ENCODE measurements around the gene KIFC1.

DNA sequence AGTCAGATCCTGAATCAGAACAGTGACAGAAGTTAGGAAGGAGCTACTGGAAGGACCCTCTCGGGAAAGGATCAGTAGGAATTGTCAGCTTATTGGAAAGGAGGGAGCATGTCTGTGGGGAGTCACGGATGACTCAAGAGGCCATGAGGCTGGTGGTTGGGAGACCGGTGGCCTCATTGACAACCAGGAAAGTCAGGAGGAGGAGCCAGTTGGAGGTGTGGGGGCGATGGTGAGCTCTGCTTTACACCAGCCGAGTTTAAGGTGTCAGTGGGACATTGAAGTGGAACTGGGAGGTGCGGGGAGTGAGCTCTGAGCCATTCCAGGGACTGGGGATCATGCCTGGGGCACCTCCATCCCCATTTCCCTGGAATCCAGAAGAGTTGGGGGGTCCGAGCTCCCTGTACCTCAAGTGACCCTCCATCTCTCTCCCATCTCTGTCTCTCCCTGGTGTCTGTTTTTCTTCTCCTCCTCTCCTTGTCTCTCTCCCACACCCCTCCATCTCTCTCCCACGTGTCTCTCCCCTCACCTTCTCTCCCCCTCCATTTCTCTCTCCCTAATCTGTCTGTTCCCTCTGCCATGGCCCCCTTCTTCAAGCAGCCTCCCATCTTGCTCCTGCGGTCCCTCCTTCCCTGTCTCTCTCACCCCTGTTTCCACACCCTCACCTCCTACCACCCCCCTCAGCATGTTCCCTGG lies 48.5 kb downstream of the KIFC1 start:
- no peak for TF ChIP-seq EZH2 (IDR thresholded peaks at IDR 0.05; ENCODE audit: borderline replicate concordance, low read depth, low read length, poor library complexity, severe bottlenecking)
- TF ChIP-seq, protein P1, sequence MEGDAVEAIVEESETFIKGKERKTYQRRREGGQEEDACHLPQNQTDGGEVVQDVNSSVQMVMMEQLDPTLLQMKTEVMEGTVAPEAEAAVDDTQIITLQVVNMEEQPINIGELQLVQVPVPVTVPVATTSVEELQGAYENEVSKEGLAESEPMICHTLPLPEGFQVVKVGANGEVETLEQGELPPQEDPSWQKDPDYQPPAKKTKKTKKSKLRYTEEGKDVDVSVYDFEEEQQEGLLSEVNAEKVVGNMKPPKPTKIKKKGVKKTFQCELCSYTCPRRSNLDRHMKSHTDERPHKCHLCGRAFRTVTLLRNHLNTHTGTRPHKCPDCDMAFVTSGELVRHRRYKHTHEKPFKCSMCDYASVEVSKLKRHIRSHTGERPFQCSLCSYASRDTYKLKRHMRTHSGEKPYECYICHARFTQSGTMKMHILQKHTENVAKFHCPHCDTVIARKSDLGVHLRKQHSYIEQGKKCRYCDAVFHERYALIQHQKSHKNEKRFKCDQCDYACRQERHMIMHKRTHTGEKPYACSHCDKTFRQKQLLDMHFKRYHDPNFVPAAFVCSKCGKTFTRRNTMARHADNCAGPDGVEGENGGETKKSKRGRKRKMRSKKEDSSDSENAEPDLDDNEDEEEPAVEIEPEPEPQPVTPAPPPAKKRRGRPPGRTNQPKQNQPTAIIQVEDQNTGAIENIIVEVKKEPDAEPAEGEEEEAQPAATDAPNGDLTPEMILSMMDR (conservative IDR thresholded peaks at IDR 0.05; ENCODE audit: low read depth, low read length) = no peak
